Measurements from ENCODE around the gene CELF5.

The CELF5 gene

GRCh38 chr19:3320354-3320670, 95.9 kb downstream of the CELF5 start:
- Histone ChIP-seq H3K27me3 (peaks cover 29% of the 10 kb centered on the region), H3K36me3 (no peaks in the 10 kb centered on the region), H3K9me3 (no peaks in the 10 kb centered on the region), H3K27ac (no peak overlapping the region), H3K4me1 (ENCODE audit: control insufficient read depth in 1 of 2, insufficient read depth in 1 of 2, low read depth in 1 of 2, low read length in 1 of 2) (no peaks in the 10 kb centered on the region), H3K4me3 (ENCODE audit: low read depth in 1 of 2, low read length in 1 of 2) (no peak overlapping the region)
- no peak for TF ChIP-seq CTCF (IDR thresholded peaks at IDR 0.05)

- Histone ChIP-seq H3K4me1 (ENCODE audit: control insufficient read depth in 1 of 2, insufficient read depth in 1 of 2, low read depth in 1 of 2, low read length in 1 of 2) (no peaks in the 10 kb centered on the region), H3K27ac (no peak overlapping the region), H3K9me3 (no peaks in the 10 kb centered on the region), H3K36me3 (no peaks in the 10 kb centered on the region), H3K4me3 (ENCODE audit: low read depth in 1 of 2, low read length in 1 of 2) (no peak overlapping the region), H3K27me3 (peaks cover 29% of the 10 kb centered on the region)
- no peak for TF ChIP-seq CTCF (IDR thresholded peaks at IDR 0.05)
Measured at GRCh38 chr19:3320853-3321252, 96.4 kb downstream of the CELF5 start.

- Histone ChIP-seq H3K27ac (no peak overlapping the region), H3K27me3 (peaks cover 29% of the 10 kb centered on the region), H3K9me3 (no peaks in the 10 kb centered on the region), H3K36me3 (no peaks in the 10 kb centered on the region), H3K4me3 (ENCODE audit: low read depth in 1 of 2, low read length in 1 of 2) (no peak overlapping the region), H3K4me1 (ENCODE audit: control insufficient read depth in 1 of 2, insufficient read depth in 1 of 2, low read depth in 1 of 2, low read length in 1 of 2) (no peaks in the 10 kb centered on the region)
- TF ChIP-seq CTCF (IDR thresholded peaks at IDR 0.05), result no peak
Measured at GRCh38 chr19:3321696-3322095, 97.2 kb downstream of the CELF5 start.

GRCh38 chr19:3322199-3322978, 97.9 kb downstream of the CELF5 start:
- no peak for TF ChIP-seq CTCF (IDR thresholded peaks at IDR 0.05)
- no peaks in the 10 kb centered on the region for H3K36me3 ChIP-seq
- no peak overlapping the region for H3K27ac ChIP-seq
- H3K27me3 ChIP-seq, result peaks cover 29% of the 10 kb centered on the region
- no peak overlapping the region for H3K4me3 ChIP-seq (ENCODE audit: low read depth in 1 of 2, low read length in 1 of 2)
- H3K4me1 ChIP-seq (ENCODE audit: control insufficient read depth in 1 of 2, insufficient read depth in 1 of 2, low read depth in 1 of 2, low read length in 1 of 2), result no peaks in the 10 kb centered on the region
- no peaks in the 10 kb centered on the region for H3K9me3 ChIP-seq

DNA sequence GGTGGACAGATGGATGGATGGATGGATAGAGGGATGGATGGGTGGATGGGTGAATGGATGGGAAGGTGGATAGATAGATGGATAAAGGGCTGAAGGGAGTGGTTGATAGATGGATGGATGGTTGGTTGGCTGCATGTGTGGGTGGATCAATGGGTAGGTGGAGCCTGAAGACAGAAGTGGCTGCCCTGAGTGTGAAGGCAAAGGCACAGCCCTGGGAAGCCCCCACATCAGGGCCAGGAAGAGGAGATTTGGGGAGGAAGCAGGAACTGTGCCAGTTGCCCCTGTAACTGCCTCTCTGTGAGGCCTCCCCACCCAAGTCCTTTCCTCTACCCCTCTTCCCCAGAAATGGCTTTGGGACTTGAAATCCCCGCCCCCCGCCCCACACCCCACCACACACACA, 98.6 kb downstream of the CELF5 start:
- Histone ChIP-seq H3K27me3 (peaks cover 29% of the 10 kb centered on the region), H3K9me3 (no peaks in the 10 kb centered on the region), H3K4me3 (ENCODE audit: low read depth in 1 of 2, low read length in 1 of 2) (no peak overlapping the region), H3K4me1 (ENCODE audit: control insufficient read depth in 1 of 2, insufficient read depth in 1 of 2, low read depth in 1 of 2, low read length in 1 of 2) (no peaks in the 10 kb centered on the region), H3K27ac (no peak overlapping the region), H3K36me3 (no peaks in the 10 kb centered on the region)
- TF ChIP-seq CTCF (IDR thresholded peaks at IDR 0.05), result no peak
